K562 (cell line): ENCODE measurements around the gene SYNGR4. TPM values are rescaled to one million over a fixed set of nuclear protein-coding genes. Genes with fewer than 3 reads are reported as not detected.
A peak's percentile ranks its signal among the peaks of the same experiment; 100 is the strongest.

Experiments used
- AFF1 ChIP-seq, 2 experiments: fragments of 450-650 bp; IDR thresholded peaks; 2 replicates each; pipeline ENCODE4 v1.6.1; 2018; ENCODE audit warnings: mild to moderate bottlenecking in 2 of 2, low read depth in 1 of 2; ENCODE audit not compliant: partially characterized antibody in 2 of 2
- EP300 ChIP-seq: IDR thresholded peaks from 2 replicates; pipeline ENCODE4 v1.6.1; 2012; ENCODE audit warnings: low read length, improper control_type of control experiment
- HCFC1 ChIP-seq: IDR thresholded peaks from 2 replicates; pipeline ENCODE4 v1.6.1; 2012; ENCODE audit warnings: low read depth, low read length, improper control_type of control experiment
- MBD2 ChIP-seq: sonication (generic); IDR thresholded peaks from 2 replicates; pipeline ENCODE4 v1.6.1; 2016; ENCODE audit warnings: low read depth, borderline replicate concordance
- NCOR1 ChIP-seq: fragments of 450-650 bp; IDR thresholded peaks from 2 replicates; pipeline ENCODE4 v1.6.1; 2016; ENCODE audit warnings: mild to moderate bottlenecking, moderate library complexity
- POLR2G ChIP-seq: fragments of 200-400 bp; formaldehyde crosslinking; IDR thresholded peaks from 2 replicates; pipeline ENCODE4 v1.6.1; 2017; ENCODE audit warnings: low read depth, mild to moderate bottlenecking, antibody characterized with exemption, low read length, moderate library complexity
- SIX5 ChIP-seq, 2 experiments: IDR thresholded peaks; 2 replicates each; pipeline ENCODE4 v1.6.1; 2011; ENCODE audit warnings: low read length in 2 of 2, borderline replicate concordance in 1 of 2, low read depth in 1 of 2, mild to moderate bottlenecking in 1 of 2, moderate library complexity in 1 of 2; ENCODE audit not compliant: insufficient read depth in 1 of 2
- TFAP4 ChIP-seq: sonication (generic); formaldehyde crosslinking; IDR thresholded peaks from 2 replicates; pipeline ENCODE4 v1.8.0; 2022; ENCODE audit warnings: missing genetic modification reagents, mild to moderate bottlenecking, moderate library complexity, borderline replicate concordance
- ZBTB33 ChIP-seq: sonication (generic); formaldehyde crosslinking; IDR thresholded peaks from 2 replicates; pipeline ENCODE4 v1.8.1; 2023; ENCODE audit warnings: mild to moderate bottlenecking, missing genetic modification reagents
- ZBTB34 ChIP-seq: fragments of 250-450 bp; sonication (Bioruptor Pico); IDR thresholded peaks from 2 replicates; pipeline ENCODE4 v1.8.0; 2021; ENCODE audit warnings: mild to moderate bottlenecking, moderate library complexity
- ZNF445 ChIP-seq: fragments of 250-450 bp; sonication (Bioruptor Pico); IDR thresholded peaks from 2 replicates; pipeline ENCODE4 v1.4.0; 2020; ENCODE audit warnings: low read depth, mild to moderate bottlenecking, moderate library complexity
- ZNF592 ChIP-seq: fragments of 450-650 bp; IDR thresholded peaks from 2 replicates; pipeline ENCODE4 v1.6.1; 2017; ENCODE audit warnings: antibody characterized with exemption, mild to moderate bottlenecking
- polyA plus RNA-seq, 8 experiments: library from polyadenylated mRNA; depleted of rRNA in 4 of 8; stranded (reverse) in 5 of 8; unstranded in 3 of 8; fragments of >200 nt; fragmentation: Nextera tagmentation in 2 of 8; fragmentation: Illumina TruSeq in 1 of 8; extraction: Ambion mirVana in 2 of 8; extraction: Trizol in 1 of 8; gene quantifications; 2 replicates each; pipeline versions ENCODE4 v1.2.1 to v1.2.3, GENCODE V29; 2011 to 2014; ENCODE audit warnings: inconsistent platforms in 1 of 8, missing spikeins in 1 of 8
- total RNA-seq, 7 experiments: library from RNA; depleted of rRNA in 6 of 7; stranded (reverse); fragments of >200 nt in 6 of 7; fragmentation: Illumina TruSeq in 2 of 7; extraction: Trizol in 2 of 7; gene quantifications; 2 replicates each; pipeline versions ENCODE4 v1.2.1 to v1.2.3, GENCODE V29; 2011 to 2021; ENCODE audit warnings: low replicate concordance in 1 of 7

The SYNGR4 gene
- total and polyA plus RNA-seq, 9 of the 15 experiments (the other 6 are each of a cell fraction or from before 2014, with no cell fraction given) = 0.07 to 0.14 TPM; not detected in 7

GRCh38 chr19:48419158-48419920, 55.2 kb downstream of the SYNGR4 start (continued):
- TF ChIP-seq ZBTB33 (CRISPR knock-in tag) = 0 out of 2 replicates have a peak, but pooled peaks have one; percentile 23
- peak; percentile 94 for TF ChIP-seq HCFC1
- TF ChIP-seq NCOR1 = no peak
- no peak for TF ChIP-seq EP300
- peak in 1 of 2 experiments; percentile 97 for TF ChIP-seq AFF1 (IDR thresholded peaks at IDR 0.05; ENCODE audit: low read depth in 1 of 2, partially characterized antibody in 2 of 2)
- TF ChIP-seq ZNF592 = peak; percentile 28; the same call in 1 of the 2 replicates
- TF ChIP-seq POLR2G = peak; percentile 38; the same call in 1 of the 2 replicates
- no peak for TF ChIP-seq ZBTB34
- no peak for TF ChIP-seq ZNF445 (CRISPR knock-in tag)
- TF ChIP-seq TFAP4 (CRISPR knock-in tag) = 0 out of 2 replicates have a peak, but pooled peaks have one; percentile 31
- peak; percentile 93 to 95 for TF ChIP-seq SIX5 (IDR thresholded peaks at IDR 0.05; ENCODE audit: borderline replicate concordance in 1 of 2, insufficient read depth in 1 of 2, low read depth in 1 of 2, low read length in 2 of 2)
- TF ChIP-seq MBD2 = 0 out of 2 replicates have a peak, but pooled peaks have one; percentile 43
